ENCODE measurements around the gene SUGCT.
"Not testable (repeated sequence)": the region's sequence is repeated elsewhere in the genome, so short reads cannot be mapped to it uniquely, and the experiment has no call there.

SUGCT gene

GRCh38 chr7:40267583-40267982 lies 132.8 kb downstream of the SUGCT start:
- DNase-seq: no peak

DNA sequence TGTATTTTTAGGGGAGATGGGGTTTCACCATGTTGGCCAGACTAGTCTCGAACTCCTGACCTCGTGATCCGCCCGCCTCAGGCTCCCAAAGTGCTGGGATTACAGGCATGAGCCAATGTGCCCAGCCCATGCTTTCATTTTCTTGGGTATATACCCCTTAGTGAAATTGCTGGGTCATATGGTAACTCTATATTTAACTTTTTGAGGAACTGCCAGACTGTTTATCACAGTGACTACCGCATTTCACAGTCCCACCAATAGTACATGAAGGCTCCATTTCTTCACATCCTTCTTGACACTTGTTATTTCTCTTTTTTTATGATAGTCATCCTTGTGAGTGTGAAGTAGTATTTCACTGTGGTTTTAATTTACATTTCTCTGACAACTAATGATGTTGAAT lies 134.0 kb downstream of the SUGCT start:
- DNase-seq: not testable (repeated sequence)

GRCh38 chr7:40276061-40276460 lies 141.3 kb downstream of the SUGCT start:
- no peak for DNase-seq

DNA sequence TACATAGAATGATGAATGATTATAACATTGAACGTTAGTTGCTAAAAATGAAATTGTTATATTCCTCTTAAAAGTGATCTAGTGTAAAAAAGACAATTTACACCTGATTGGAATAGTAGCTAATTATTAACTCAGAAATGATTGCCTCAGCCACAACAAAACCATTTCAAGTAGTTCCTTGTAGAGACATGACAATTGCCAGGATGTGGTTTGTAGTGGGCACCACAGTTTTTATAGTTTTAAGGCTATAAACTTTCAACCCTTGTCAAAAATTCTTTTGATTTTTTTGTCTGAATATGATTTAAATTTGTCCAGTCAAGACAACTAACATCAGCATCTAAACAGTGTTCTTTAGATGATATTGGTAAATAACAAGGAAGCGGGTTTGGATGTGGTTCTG lies 145.2 kb downstream of the SUGCT start:
- no peak for DNase-seq

DNA sequence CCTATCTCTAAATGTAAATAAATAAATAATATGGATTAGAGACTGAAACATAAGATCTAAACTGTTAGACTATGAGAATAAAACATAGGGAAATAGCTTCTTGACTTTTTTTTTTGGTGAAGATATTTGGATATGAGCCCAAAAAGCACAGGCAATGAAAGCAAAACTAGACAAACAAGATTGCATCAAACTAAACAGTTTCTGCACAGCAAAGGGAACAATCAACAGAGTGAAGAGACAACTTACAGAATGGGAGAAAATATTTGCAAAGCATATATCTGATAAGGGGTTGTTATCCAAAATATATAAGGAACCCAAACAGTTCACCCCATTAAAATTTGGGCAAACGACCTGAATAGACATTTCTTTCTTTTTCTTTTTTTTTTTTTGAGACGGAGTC lies 148.1 kb downstream of the SUGCT start:
- no peak for DNase-seq

GRCh38 chr7:40283391-40283790 lies 148.6 kb downstream of the SUGCT start:
- DNase-seq: no peak

- DNase-seq: no peak
Observed at GRCh38 chr7:40288827-40289226, 154.0 kb downstream of the SUGCT start.

GRCh38 chr7:40297741-40298311 lies 163.0 kb downstream of the SUGCT start:
- DNase-seq: no peak

GRCh38 chr7:40298421-40298820 lies 163.6 kb downstream of the SUGCT start:
- DNase-seq: no peak

GRCh38 chr7:40299097-40299496 lies 164.3 kb downstream of the SUGCT start:
- DNase-seq: no peak

DNA sequence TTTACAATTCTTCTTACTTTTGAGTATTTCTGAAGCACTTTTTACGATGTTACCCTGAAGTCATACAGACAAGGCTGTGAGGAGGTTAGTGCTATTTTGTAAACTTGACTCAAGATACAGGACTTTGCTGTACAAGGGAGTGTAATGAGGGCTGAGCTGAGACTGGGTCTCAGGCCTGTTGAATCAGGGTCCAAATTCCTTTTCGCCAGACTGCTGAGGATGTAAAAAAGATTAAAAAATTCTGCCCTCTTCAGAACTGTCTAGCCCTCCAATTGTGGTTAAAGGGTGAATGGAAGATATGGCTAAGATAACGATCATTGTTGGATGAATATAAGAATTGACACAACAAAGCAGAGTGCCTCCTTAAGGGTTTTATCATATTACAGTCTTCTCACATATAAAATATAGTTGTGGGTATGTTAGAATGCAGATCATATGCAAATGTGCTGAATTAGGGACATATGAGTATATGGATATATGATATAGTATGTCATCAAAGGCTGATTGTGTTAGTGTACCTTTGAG lies 165.4 kb downstream of the SUGCT start:
- no peak for DNase-seq

GRCh38 chr7:40301486-40302068 lies 166.8 kb downstream of the SUGCT start:
- no peak for DNase-seq

DNA sequence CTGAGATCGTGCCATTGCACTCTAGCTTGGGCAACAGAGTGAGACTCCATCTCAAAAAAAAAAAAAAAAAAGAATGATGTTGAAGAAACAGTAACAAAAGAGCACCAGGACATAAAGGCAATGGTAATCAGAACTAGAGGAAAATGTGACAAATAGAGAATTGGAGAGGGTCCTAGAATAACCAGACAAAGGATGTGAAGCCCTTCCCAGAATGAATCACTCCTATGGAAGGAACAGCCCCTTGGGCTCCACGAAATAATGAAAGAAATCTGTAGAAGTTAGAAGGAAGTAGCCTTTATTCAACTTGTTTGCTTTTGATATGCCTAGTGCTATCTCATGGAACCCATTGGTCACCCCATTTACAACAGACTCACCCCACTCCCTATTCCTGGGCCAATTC lies 169.2 kb downstream of the SUGCT start:
- DNase-seq: no peak

DNA sequence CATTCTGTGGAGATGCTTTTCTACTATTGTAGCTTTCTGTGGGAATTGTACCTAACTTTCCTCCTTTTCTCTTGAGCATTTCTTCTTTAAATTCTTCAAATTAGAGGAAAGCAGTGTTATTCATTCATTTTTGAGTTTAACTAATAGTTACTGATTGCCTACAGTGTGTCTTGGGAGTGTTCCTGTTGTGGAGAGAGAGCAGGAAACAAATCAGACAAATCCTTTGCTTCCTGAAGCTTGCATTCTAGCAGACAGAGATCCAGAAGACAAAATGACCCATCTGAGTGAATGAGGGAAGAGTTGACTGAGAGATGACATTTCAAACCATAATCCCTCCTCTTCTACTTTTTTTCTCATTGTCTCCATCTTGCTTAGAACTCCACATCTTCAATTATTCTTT lies 170.4 kb downstream of the SUGCT start:
- no peak for DNase-seq

- no peak for DNase-seq
Observed at GRCh38 chr7:40306025-40306424, 171.2 kb downstream of the SUGCT start.

DNA sequence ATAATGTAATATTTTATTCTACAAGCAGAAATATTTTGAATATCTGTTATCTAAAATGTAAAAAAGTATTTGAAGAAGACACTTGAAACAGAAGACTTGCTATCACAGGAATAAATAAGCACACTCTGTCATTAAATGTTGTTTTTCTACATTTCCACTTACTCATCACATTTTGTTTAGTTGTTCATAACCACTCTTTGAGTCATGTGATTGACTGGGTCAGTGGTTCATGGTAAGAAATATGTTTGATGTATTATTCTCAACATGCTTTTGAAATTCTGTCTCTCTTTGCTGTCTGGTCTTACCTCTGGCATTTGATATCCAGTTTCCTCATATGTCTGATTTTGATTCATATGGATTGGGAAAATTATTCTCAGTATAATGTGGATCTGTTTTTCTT lies 171.8 kb downstream of the SUGCT start:
- DNase-seq: no peak

DNA sequence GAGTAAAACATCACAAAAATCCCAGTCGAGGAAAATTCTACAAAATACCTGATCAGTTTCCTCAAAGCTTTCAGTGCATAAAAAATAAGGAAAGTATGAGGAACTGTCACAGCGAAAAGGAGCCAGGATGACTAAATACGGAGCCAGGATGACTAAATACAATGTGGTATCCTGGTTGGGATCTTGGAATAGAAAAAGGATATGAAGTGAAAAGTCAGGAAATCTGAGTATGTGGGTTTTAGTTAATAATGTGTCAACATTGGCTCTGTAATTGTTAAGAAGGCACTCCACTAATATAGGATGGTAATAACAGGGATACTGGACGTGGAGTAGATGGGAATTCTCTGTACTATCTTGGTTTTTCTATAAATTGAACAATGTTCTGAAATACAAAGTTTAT lies 175.5 kb downstream of the SUGCT start:
- DNase-seq: no peak

DNA sequence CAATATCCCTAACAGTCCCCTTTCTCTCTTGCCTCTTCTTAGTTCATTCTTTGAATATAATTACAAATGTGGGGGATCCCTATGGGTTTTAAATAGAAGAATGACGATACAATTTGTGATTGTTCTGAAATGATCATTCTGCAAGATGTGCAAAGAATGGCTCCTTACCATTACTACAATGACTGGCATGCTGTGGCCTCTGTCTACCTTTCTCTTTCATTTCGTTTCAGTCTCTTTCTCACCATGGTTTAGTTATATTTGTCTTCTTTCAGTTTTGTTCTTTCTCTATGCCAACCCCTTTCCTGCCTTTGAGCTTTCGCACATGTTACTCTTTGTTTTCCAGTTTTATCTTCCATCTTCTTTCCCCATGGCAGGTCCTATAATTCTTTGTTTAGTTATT lies 176.5 kb downstream of the SUGCT start:
- no peak for DNase-seq

GRCh38 chr7:40315277-40315676 lies 180.5 kb downstream of the SUGCT start:
- no peak for DNase-seq

DNA sequence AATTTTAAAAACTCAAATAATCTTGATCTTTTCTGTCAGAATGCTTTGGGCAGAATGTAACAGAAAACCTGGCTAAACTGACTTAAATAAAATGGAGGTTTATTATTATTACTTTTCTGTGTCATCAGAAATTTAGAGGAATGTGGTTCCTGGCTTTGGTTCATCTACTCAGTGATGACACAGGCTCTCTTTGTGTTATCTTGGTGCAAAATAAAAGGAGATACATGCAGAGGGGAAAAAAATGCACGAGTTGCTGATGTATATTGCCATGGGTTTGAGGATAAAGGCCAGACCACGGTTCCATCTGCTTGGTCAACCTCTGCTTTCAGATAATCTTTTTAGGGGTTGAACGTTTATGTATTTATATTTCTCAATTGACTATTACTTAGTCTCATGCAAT lies 181.4 kb downstream of the SUGCT start:
- no peak for DNase-seq

GRCh38 chr7:40324914-40325313 lies 190.1 kb downstream of the SUGCT start:
- no peak for DNase-seq

DNA sequence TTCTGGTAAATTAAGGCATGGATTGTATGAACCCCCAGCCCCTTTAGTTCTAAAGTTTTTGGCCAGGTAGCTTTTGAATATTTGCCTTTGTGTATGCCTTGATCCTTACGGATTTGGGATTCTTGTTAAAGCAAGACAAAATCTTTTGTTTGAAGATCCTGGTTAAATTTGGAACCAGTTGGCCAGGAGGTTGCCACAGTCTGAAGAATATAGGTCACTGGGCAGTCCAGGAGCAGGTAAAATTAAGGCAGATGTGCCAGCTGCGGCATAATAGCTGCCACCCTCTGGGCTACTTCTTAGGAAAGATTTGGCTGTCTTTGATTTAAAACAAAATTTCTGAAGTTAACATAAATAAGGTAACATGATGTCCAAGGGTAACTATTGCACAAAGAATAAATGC lies 192.3 kb downstream of the SUGCT start:
- DNase-seq: no peak

DNA sequence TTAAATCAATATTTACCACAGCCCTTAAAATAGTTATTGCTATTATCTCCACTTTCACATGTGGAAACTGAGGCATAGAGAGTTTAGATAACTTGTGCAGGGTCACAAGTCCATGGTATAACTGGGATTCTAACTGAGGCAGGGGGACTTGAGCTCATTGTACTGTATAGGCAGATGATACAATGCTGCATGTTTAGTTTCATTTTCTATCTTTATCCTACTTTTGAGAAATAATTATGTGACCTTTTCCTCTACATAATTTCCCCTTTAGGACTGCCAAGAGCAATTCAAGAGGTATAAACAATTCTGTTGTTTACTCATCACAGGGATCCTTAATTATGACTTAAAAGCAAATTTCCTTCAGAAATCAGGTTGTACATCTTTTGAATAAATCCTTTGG lies 193.1 kb downstream of the SUGCT start:
- no peak for DNase-seq

- no peak for DNase-seq
Observed at GRCh38 chr7:40329601-40330153, 194.9 kb downstream of the SUGCT start.

DNA sequence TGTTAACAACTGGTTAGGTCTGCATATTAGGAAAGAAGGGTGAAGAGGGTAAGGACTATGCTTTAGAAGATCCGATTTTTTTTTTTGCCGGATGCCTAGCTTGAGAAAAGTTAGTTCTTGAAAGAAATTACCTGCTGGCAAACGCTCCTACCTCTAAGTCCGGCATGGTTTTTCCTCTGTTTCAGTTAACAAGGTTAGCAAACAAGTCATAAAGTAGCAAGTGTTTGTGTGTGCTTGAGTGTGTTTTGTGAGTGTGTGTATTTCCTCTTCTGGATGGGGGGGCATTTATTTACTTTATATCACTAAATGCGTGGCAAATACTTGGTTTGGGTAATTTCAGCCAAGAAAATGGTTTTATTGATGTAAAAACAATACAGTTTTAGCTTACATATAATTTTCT lies 195.6 kb downstream of the SUGCT start:
- no peak for DNase-seq

Measured in stimulated activated CD4-positive, alpha-beta T cell treated with anti-CD3 and anti-CD28 coated beads, Interleukin-4, amount 100 ng/mL, for 4 hours (primary cell).